Esophagus squamous epithelium (tissue), 4 donors: ENCODE measurements around the gene TMTC2.

Source experiments
- POLR2A ChIP-seq, 4 donors: fragments of 450-650 bp; IDR thresholded peaks; one replicate each; pipeline ENCODE4 v1.6.1; 2017; ENCODE audit warnings: antibody characterized with exemption in 4 of 4, mild to moderate bottlenecking in 4 of 4, moderate library complexity in 3 of 4
- TF ChIP-seq, protein P1 (sequence below), 6 experiments: fragments of 450-650 bp in 4 of 6; fragments of 200-600 bp in 2 of 6; sonication (generic) in 2 of 6; IDR thresholded peaks; one replicate each; pipeline ENCODE4 v1.5.1; 2016 to 2019; ENCODE audit warnings: antibody characterized with exemption in 6 of 6, mild to moderate bottlenecking in 4 of 6, moderate library complexity in 4 of 6

DNA sequence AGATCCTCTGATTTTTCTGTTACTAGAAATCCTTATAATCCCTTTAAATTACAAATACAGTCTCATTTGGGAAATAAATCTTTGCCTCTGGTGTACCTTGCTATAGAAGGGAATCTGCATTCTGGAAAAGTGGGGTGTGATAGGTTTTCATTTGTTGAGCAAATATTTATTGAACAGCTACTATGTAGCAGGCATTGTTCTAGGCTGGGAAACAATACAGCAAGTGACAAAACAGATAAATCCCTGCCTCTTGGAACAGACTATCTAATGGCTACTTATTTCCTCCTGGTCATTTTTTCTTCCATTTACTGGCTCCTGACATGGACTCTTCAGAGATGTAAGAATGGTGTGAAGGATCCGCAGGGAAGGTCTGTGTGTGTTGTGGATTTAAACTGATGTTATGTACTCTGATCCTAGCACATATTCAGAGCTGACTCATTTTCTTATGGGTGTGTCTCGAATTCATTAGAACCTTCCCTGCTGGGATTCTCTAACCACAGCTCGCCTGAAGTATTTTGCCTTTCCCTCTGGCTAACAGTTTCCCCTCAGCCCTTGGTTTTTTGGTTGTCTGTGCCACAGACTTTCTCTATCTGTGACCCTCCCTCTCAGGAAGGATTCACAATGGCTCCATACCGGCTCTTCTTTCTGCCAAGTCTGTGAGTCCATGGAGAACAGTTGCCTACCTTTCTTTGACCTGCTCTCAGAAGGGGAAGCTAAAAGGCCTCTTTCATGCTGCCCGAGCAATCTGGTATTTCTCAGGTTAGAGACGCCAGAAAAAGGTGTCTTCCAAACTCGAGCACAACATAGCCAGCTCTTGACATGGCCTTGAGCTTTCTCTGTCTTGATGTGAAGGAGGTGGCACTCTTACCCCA, 53.7 kb downstream of the TMTC2 start:
- TF ChIP-seq, protein P1, sequence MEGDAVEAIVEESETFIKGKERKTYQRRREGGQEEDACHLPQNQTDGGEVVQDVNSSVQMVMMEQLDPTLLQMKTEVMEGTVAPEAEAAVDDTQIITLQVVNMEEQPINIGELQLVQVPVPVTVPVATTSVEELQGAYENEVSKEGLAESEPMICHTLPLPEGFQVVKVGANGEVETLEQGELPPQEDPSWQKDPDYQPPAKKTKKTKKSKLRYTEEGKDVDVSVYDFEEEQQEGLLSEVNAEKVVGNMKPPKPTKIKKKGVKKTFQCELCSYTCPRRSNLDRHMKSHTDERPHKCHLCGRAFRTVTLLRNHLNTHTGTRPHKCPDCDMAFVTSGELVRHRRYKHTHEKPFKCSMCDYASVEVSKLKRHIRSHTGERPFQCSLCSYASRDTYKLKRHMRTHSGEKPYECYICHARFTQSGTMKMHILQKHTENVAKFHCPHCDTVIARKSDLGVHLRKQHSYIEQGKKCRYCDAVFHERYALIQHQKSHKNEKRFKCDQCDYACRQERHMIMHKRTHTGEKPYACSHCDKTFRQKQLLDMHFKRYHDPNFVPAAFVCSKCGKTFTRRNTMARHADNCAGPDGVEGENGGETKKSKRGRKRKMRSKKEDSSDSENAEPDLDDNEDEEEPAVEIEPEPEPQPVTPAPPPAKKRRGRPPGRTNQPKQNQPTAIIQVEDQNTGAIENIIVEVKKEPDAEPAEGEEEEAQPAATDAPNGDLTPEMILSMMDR (IDR thresholded peaks at IDR 0.05), result no peak
- TF ChIP-seq POLR2A (IDR thresholded peaks at IDR 0.05), result no peak
